SK-N-SH (cell line): Measurements from ENCODE around the gene DKC1. TPM values are rescaled to one million over a fixed set of nuclear protein-coding genes. Genes with fewer than 3 reads are reported as not detected.

Experiments used
- CTCF ChIA-PET: fragments of 300-600, 350-600 bp; formaldehyde crosslinking; extraction: SDS; loops from one replicate; lab custom pipeline; 2021; lab: Yijun Ruan, JAX
- POLR2A ChIA-PET: fragments of 350-600 bp; sonication (Branson Sonifier 250); formaldehyde crosslinking; extraction: SDS; loops from one replicate; lab custom pipeline; 2020; ENCODE audit warnings: antibody characterized with exemption, inconsistent platforms; lab: Yijun Ruan, JAX
- DNase-seq: peaks from one replicate; pipeline ENCODE4 v3.0.0; 2012
- H2AFZ ChIP-seq: fragments of 200-600 bp; sonication (generic); 2 replicates; pipeline ENCODE4 v1.8.1; 2016; ENCODE audit warnings: antibody characterized with exemption, mild to moderate bottlenecking, low read depth
- H3F3A ChIP-seq: fragments of 200-600 bp; sonication (generic); replicated peaks from 2 replicates; pipeline ENCODE3; 2016; ENCODE audit warnings: antibody characterized with exemption, mild to moderate bottlenecking; ENCODE audit not compliant: insufficient read depth
- H3K27ac ChIP-seq, 2 experiments: fragments of 200-500 bp in 1 of 2; fragments of 200-600 bp in 1 of 2; sonication (Bioruptor generic) in 1 of 2; sonication (generic), shearing (Covaris generic) in 1 of 2; 2 replicates each; pipeline versions ENCODE4 v1.5.1 to v1.6.1; 2014 to 2016; ENCODE audit warnings: low read depth in 2 of 2, inconsistent platforms in 1 of 2, low read length in 1 of 2, mild to moderate bottlenecking in 1 of 2, mixed read lengths in 1 of 2
- H3K27me3 ChIP-seq: fragments of 200-600 bp; sonication (generic), shearing (Covaris generic); 2 replicates; pipeline ENCODE4 v1.6.1; 2016; ENCODE audit warnings: mixed run types; ENCODE audit not compliant: insufficient read depth
- H3K36me3 ChIP-seq, 2 experiments: fragments of 200-500 bp in 1 of 2; fragments of 200-600 bp in 1 of 2; sonication (Bioruptor generic) in 1 of 2; sonication (generic) in 1 of 2; replicated peaks in 1 of 2; 2 replicates each; pipeline versions ENCODE3 to v1.5.1; 2014 to 2016; ENCODE audit warnings: low read length in 1 of 2, mild to moderate bottlenecking in 1 of 2; ENCODE audit not compliant: insufficient read depth in 2 of 2, control insufficient read depth in 1 of 2
- H3K4me1 ChIP-seq, 2 experiments: fragments of 200-500 bp in 1 of 2; fragments of 200-600 bp in 1 of 2; sonication (Bioruptor generic) in 1 of 2; sonication (generic), shearing (Covaris generic) in 1 of 2; 2 replicates each; pipeline versions ENCODE4 v1.5.1 to v1.6.1; 2014 to 2016; ENCODE audit warnings: low read depth in 1 of 2, low read length in 1 of 2, mixed run types in 1 of 2; ENCODE audit not compliant: insufficient read depth in 2 of 2, control insufficient read depth in 1 of 2
- H3K4me2 ChIP-seq: fragments of 200-600 bp; sonication (generic), shearing (Covaris generic); 2 replicates; pipeline ENCODE4 v1.6.1; 2017; ENCODE audit warnings: mixed run types
- H3K4me3 ChIP-seq, 2 experiments: fragments of 200-500 bp in 1 of 2; fragments of 200-600 bp in 1 of 2; sonication (Bioruptor generic) in 1 of 2; sonication (generic), shearing (Covaris generic) in 1 of 2; 2 replicates each; pipeline versions ENCODE4 v1.5.1 to v1.8.1; 2014 to 2016; ENCODE audit warnings: low read depth in 2 of 2, inconsistent platforms in 1 of 2, low read length in 1 of 2, mild to moderate bottlenecking in 1 of 2, mixed read lengths in 1 of 2, moderate library complexity in 1 of 2
- H3K79me2 ChIP-seq: fragments of 200-600 bp; sonication (generic); 2 replicates; pipeline ENCODE4 v1.8.1; 2017; ENCODE audit warnings: mild to moderate bottlenecking; ENCODE audit not compliant: insufficient read depth
- H3K9ac ChIP-seq: fragments of 200-600 bp; sonication (generic); 2 replicates; pipeline ENCODE4 v1.6.1; 2017; ENCODE audit warnings: mixed run types
- H3K9me2 ChIP-seq: fragments of 200-600 bp; sonication (generic); 2 replicates; pipeline ENCODE4 v1.6.1; 2017; ENCODE audit warnings: mixed run types
- H3K9me3 ChIP-seq: fragments of 200-600 bp; sonication (generic); 2 replicates; pipeline ENCODE4 v1.6.1; 2017; ENCODE audit warnings: mixed run types, mild to moderate bottlenecking, moderate library complexity
- H4K20me1 ChIP-seq: fragments of 200-600 bp; sonication (generic); 2 replicates; pipeline ENCODE4 v1.6.1; 2017; ENCODE audit warnings: mild to moderate bottlenecking, mixed run types; ENCODE audit not compliant: insufficient read depth
- CTCF ChIP-seq: fragments of 200-600 bp; sonication (generic); IDR thresholded peaks from 2 replicates; pipeline ENCODE4 v1.6.1; 2017; ENCODE audit warnings: antibody characterized with exemption, mild to moderate bottlenecking, moderate library complexity
- FOXM1 ChIP-seq: IDR thresholded peaks from 2 replicates; pipeline ENCODE4 v1.4.0; 2012; ENCODE audit warnings: low read depth, mild to moderate bottlenecking
- GATA2 ChIP-seq: sonication (generic); formaldehyde crosslinking; IDR thresholded peaks from 2 replicates; pipeline ENCODE4 v1.5.0; 2020; ENCODE audit warnings: mild to moderate bottlenecking, missing genetic modification reagents
- MEF2A ChIP-seq: IDR thresholded peaks from 2 replicates; pipeline ENCODE4 v1.4.0; 2012; ENCODE audit warnings: low read depth, borderline replicate concordance
- MXI1 ChIP-seq: IDR thresholded peaks from 2 replicates; pipeline ENCODE4 v1.6.1; 2012; ENCODE audit warnings: mild to moderate bottlenecking, low read depth, low read length, improper control_type of control experiment
- NFIC ChIP-seq: IDR thresholded peaks from 2 replicates; pipeline ENCODE4 v1.4.0; 2012; ENCODE audit warnings: borderline replicate concordance
- NRF1 ChIP-seq: IDR thresholded peaks from 2 replicates; pipeline ENCODE4 v1.6.1; 2012; ENCODE audit warnings: low read depth, mild to moderate bottlenecking, low read length
- REST ChIP-seq: IDR thresholded peaks from 2 replicates; pipeline ENCODE4 v1.6.1; 2012; ENCODE audit warnings: mild to moderate bottlenecking, low read depth, low read length, moderate library complexity
- TEAD4 ChIP-seq: IDR thresholded peaks from 2 replicates; pipeline ENCODE4 v1.4.0; 2012; ENCODE audit warnings: mild to moderate bottlenecking, borderline replicate concordance; ENCODE audit not compliant: insufficient read depth
- USF1 ChIP-seq: IDR thresholded peaks from 2 replicates; pipeline ENCODE4 v1.4.0; 2012; ENCODE audit warnings: low read depth, borderline replicate concordance
- WGBS: methylation state at CpG from one replicate; pipeline ENCODE4 v1.1.6; 2017; ENCODE audit warnings: low lambda C conversion rate; 5-methylcytosine and 5-hydroxymethylcytosine counted together
- polyA plus RNA-seq, 3 experiments: library from polyadenylated mRNA; depleted of rRNA; stranded (reverse); fragments of >200 nt; gene quantifications; 2 replicates each; pipeline ENCODE4 v1.2.3, GENCODE V29; 2012
- TF ChIP-seq, protein P1 (sequence below): IDR thresholded peaks from 2 replicates; pipeline ENCODE4 v1.4.0; 2012; ENCODE audit warnings: low read depth, borderline replicate concordance
- TF ChIP-seq, protein P2 (sequence below): IDR thresholded peaks from 2 replicates; pipeline ENCODE4 v1.4.0; 2012; ENCODE audit warnings: low read depth

DKC1 gene
- polyA plus RNA-seq, 1 of the 3 experiments (the other 2 are of a cell fraction), result 53.0 TPM

DNA sequence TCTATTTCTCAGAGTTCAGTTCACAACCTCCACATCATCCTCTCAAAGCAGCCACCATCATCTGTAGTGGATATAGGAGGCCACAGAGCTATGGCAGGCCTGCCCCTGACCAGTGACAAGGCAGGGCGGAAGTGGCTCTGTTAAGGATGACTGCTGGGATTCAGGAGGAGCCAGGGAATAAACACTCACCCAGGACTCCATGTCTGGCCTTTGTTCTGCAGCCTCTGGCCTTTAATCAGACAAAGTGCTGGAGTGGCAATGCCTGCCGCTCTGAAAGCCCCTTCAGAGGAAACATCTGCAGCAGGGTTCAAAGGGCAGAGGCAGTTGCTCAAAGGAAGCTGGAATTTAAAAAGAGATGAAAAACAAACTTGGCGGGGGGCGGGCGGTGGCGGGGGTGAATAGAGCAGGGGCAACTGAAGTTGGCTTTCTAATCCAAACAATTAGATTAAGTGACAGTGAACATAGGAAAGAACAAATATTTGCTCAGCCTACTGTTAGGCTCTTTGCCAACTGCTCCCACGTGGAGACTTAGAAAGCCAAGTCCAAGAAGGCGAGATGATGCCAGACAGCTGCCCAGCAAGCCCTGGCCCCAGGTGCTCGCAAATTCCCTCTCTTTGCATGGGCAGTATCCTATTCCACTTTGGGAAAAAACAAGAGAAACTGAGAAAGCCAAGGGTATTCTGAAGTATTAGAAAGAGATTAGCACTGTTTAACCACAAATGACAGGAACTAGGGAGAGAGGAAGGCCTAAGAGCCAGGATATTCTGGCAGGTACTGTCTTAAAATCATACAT lies 37.1 kb downstream of the DKC1 start:
- H3K4me1 ChIP-seq, result peaks cover 7% of the 10 kb centered on the region in 2 experiments; a peak in 1 of 4 replicates
- no peak for TF ChIP-seq TEAD4
- TF ChIP-seq REST, result no peak
- no peak for TF ChIP-seq GATA2 (CRISPR knock-in tag)
- TF ChIP-seq, protein P1, sequence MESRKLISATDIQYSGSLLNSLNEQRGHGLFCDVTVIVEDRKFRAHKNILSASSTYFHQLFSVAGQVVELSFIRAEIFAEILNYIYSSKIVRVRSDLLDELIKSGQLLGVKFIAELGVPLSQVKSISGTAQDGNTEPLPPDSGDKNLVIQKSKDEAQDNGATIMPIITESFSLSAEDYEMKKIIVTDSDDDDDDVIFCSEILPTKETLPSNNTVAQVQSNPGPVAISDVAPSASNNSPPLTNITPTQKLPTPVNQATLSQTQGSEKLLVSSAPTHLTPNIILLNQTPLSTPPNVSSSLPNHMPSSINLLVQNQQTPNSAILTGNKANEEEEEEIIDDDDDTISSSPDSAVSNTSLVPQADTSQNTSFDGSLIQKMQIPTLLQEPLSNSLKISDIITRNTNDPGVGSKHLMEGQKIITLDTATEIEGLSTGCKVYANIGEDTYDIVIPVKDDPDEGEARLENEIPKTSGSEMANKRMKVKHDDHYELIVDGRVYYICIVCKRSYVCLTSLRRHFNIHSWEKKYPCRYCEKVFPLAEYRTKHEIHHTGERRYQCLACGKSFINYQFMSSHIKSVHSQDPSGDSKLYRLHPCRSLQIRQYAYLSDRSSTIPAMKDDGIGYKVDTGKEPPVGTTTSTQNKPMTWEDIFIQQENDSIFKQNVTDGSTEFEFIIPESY, result no peak
- TF ChIP-seq NRF1, result no peak
- no peak for TF ChIP-seq FOXM1
- TF ChIP-seq USF1, result no peak
- TF ChIP-seq MEF2A, result no peak
- no peak for TF ChIP-seq NFIC
- TF ChIP-seq MXI1, result no peak
- TF ChIP-seq CTCF, result no peak
- TF ChIP-seq, protein P2, sequence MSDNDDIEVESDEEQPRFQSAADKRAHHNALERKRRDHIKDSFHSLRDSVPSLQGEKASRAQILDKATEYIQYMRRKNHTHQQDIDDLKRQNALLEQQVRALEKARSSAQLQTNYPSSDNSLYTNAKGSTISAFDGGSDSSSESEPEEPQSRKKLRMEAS, result no peak
- no peaks in the 10 kb centered on the region for H3K36me3 ChIP-seq
- no peak overlapping the region for H3K4me2 ChIP-seq
- H3K79me2 ChIP-seq, result no peaks in the 10 kb centered on the region
- H3K9me3 ChIP-seq, result no peaks in the 10 kb centered on the region
- H3K9me2 ChIP-seq, result no peaks in the 10 kb centered on the region
- POLR2A ChIA-PET, result no interaction called here
- H3K27me3 ChIP-seq, result no peaks in the 10 kb centered on the region
- H3K4me3 ChIP-seq, result no peak overlapping the region
- WGBS, result 43% methylated on average over 9 of the region's 9 CpGs
- H3K9ac ChIP-seq, result no peak overlapping the region
- CTCF ChIA-PET, result no interaction called here
- no peaks in the 10 kb centered on the region for H3F3A ChIP-seq
- peak overlapping the region in 1 of 2 experiments; percentile 26; a peak in 2 of 4 replicates for H3K27ac ChIP-seq
- no peak overlapping the region for H2AFZ ChIP-seq
- H4K20me1 ChIP-seq, result no peaks in the 10 kb centered on the region
- DNase-seq, result no peak
